Globus pallidus (tissue), 1 donor: ENCODE results near the gene BOD1L2.
A peak's percentile ranks its signal among the peaks of the same experiment; 100 is the strongest.

ENCODE experiments used
- DNase-seq: peaks from one replicate; pipeline ENCODE4 v3.0.0-alpha.2; 2015; ENCODE audit warnings: low spot score

The BOD1L2 gene

DNA sequence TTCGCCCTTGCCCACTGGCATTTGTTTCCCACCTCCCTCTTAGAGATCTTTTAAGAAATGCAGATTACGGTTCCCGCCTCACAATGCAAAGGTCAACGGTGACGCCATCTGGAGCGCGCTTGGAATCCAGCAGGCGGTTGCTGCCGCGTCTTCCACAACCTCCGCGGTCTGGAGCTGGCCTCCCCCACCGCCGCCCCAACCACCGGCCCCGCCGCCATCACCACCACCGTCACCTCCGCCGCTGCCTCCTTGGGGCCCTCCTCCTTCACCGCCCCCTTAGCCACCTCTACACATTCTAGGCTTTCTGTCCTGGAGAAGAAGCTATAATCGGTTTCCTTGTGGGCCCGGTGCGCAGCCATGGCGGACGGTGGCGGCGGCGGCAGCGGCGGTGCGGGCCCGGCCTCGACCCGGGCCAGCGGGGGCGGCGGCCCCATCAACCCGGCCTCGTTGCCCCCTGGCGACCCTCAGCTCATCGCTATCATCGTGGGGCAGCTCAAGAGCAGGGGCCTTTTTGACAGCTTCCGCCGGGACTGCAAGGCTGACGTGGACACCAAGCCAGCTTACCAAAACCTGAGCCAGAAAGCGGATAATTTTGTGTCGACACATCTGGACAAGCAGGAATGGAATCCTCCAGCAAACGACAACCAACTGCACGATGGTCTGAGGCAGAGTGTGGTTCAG, at the start of gene BOD1L2:
Gene BOD1L2, plus strand, starts transcription at position 132 of the 681 bp plus-strand sequence. Its CDS starts 226 bp downstream, at position 358.
- DNase-seq: no peak

DNA sequence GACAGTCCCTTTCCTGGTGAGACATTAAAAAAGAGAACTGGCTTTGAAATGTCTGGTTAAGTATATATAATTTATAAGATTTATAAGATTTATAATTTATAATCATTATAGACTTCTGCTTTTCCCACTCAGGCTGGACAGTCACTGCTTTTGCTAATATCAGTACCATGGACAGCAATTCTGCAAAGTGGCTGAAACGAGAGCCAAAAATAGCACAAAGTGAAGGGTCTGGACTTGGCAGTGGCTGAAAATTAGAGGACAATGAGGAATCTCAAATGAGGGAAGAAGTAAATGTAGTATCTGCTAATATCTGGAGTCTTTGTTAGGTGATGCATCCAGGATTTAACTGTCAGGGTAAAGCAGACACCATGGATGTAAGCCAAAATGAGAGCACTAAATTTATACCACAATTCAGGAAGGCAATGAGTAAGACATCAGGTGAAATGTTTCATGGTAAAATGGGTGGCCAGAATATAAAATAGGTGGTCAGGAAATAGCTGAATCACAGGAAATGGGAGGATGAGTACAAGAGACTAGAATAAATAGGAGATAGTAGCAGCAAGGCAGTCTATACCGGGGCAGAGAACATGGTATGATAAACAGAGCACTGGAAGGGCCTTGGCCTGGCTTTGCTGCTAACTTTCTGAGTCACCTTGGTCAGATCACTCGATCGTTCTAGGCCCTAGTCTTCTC, 39.6 kb upstream of the BOD1L2 start:
- DNase-seq: no peak

DNA sequence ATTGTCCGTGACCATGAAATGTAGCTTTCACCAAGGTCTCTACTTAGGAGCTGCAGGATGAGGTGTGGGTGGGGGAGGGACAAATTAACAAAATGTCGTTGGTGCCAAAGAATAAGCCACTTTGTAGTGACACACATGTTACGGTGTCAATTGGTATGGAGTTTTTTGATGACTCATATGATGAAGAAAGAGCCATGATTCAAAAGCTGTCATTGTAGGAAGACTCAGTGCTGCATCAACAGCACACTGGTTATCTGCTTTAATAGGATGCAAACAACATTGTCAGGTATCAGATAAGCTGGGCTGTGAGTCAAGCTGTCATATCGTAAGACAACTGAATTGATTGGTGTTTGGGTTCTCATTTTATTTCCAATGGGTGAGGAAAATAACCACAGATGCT, 36.6 kb upstream of the BOD1L2 start:
- DNase-seq: no peak

DNA sequence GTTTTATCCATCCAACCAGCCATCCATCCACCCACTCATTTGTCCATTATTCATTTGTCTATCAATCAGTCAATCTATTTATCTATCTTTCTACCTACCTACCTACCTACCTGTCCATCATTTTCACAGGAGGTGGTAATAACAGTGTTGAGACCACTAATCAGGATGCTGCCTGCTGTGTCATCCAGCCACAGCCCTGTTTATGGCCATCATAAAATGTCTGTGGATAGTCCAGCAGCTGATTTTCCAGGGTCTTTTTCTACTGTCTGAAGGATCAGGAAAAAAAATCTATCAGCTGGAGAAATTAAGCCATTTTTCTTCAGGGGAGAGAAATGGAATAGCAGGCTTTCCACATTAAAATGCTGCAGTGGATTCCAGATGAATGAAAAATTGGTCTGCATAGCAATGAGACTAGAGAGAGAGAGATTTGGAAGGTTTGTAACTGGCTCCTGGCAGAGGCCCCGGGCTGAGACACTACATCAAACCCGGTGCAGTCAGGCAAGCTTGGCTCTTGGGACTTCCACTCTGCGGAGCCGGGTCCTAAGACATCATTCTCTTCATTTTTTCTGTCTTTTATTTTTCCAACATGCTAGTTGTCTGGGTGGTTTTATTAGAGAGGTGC, 33.0 kb upstream of the BOD1L2 start:
- peak; percentile 21 for DNase-seq

DNA sequence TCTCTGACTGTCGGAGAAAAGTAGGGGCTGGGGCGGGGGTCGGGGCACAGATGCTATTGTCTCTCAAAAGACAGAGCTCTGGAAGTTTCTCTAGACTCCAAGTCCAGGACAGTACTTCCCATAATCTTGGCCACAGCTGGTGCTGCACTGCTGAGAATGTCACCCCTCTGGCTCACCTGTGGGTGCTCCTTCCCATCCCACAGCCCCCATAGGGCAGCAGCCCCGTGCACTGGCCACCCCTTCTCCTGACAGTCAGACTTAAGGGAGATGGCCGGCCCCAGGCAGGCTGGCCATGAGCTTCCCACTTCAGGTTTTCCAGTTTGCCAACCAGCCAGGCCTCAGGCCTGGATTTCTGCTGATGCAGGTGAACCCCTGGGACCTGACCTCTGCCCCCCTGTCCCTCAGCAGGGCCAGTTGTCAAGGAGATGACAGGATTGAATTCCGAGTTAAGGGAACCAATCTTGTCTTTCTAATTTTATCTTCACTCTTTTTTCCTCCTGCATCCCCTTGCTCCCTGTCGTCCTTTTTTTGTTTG, 30.2 kb upstream of the BOD1L2 start:
- no peak for DNase-seq

DNA sequence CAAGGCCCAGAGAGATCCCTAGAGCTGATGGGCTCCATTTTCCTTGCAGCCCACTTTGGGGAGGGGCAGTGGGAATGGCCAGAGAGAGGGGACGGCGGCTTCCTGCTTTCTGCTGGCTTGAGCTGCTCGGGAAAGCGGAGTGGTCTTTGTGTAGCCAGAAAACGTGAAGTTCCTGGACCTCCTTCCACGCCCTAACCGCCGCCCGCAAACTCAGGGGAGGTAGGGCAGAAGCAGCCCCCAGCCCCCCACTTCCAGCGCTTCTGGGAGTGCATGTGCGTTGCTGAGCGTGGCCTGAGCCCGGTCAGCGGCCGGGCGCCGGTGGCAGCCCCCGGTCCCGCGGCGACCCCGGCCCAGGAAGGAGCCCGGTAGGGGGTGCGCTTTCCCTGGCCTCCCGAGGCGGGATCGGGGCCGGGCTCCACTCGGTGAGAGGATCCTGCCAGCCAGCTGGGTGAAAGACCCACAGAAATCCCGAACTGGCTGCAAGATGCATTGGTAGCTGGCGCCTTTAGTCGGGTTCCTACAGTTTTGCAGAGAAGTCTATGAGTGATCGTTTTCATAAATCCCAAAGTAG, 25.3 kb upstream of the BOD1L2 start:
- DNase-seq: no peak

DNA sequence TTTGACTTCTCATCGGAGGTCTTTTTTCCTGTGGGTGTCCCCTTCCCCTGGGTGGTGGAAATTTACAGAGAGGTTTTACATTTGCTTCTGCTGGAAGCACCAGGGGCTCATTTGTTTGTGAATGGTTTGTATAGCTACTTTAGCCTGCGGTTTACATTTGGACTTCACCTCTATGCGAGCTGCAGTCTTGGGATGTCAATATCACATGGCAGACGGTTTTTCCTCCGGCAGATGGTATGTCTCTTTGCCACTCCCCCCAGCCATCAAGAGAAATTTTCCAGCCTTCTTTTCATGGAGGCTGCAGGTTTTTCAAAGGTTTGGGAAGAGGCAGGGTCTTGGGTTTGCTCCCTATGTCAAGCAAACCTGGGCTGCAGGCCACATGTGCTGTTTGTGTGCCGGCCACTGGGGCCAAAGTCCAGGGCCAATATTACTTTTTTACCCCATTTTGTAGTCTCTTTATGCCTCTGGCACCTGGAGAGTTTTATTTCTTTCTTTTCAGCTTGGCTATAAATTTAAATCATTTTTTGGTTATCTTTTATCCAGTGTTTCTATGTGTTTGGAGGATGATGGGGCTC, 23.9 kb upstream of the BOD1L2 start:
- DNase-seq: no peak

DNA sequence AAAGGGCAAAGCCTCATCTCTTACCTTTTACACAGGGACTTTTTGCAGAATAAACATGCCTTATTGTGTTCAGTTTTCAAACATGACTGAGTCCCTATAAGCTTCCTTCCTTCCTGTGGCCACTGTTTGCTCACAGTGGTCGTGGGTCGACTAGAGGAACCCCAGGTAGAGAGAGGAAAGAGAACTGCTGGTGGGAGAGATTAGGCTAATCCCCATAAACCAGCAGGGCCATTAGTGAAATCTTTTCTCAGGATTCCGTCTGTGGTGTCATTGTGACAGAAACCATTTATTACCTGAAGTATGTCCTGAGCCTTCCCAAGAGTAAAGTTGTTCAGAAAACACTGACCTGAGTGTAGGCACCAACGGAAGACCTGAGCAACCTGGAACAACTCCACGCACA, 21.3 kb upstream of the BOD1L2 start:
- DNase-seq: no peak

DNA sequence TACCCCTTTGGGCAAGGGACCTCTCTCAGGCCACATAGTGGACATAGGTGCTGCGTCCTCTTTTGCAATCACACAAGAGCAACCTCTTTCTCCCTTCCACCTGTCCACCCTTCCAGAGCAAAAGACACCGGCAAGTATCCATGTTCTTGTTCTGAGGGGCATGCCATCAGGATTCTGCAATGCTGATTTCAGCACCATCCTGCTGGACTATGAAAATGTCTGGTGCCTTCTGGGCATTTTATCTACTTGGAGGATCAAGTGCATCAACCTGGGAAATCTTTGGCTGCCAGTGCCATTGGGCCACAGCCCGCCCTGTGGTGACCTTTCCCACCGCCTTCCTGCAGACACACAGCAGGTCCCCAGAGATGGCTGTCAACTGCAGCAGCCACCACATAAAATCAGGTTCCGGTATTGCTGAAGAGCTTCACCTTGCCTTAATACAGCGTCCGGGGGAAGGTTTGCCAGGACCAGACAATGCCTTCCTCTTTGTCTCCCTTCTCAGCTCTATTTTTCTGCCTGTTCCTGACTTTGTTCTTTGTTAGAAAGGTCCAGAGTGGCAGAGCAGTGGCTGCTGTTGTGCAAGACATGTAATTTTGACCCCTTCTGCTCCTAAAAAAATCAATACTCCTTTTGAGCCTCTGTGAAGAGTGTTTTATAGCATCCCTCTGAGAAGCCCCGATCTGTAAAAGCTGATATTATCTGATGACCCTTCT, 18.5 kb upstream of the BOD1L2 start:
- DNase-seq: no peak

DNA sequence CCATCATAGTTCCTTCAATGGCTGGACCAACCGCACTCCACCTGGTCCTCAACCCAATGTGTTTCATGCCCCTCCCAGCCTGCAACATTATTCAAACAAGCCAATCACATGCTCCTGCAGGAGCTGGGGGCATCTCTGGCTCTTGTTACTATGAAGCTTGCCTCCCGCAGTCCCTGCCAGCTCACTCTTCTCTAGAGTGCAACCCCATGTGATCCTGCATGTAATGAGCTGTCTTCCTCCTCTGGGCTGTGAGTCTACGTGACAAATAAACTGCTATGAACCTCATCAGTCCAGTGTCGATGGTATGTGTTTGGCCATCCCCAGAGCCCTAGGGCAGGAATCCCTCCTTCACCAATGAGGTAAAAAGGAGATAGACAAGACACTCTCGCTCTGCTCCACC, 15.8 kb upstream of the BOD1L2 start:
- no peak for DNase-seq

DNA sequence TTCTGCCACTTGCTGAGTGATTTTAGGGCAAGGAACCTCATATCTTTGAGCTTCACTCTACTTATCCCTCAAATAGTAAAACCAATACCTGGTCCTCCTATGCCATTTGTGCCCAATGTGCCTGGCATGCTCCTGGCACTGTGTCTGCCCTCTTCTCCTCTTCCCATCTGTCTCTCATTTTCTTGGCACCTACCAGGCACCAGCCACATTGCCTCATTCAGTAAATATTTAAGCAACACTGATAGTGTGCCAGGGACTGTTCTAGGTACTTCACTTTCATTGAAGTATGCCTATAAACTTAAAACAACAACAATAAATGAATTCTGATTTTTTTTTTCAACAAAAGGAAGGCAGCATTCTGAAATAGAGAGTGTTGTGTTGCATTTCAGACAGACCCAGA, 15.1 kb upstream of the BOD1L2 start:
- no peak for DNase-seq

DNA sequence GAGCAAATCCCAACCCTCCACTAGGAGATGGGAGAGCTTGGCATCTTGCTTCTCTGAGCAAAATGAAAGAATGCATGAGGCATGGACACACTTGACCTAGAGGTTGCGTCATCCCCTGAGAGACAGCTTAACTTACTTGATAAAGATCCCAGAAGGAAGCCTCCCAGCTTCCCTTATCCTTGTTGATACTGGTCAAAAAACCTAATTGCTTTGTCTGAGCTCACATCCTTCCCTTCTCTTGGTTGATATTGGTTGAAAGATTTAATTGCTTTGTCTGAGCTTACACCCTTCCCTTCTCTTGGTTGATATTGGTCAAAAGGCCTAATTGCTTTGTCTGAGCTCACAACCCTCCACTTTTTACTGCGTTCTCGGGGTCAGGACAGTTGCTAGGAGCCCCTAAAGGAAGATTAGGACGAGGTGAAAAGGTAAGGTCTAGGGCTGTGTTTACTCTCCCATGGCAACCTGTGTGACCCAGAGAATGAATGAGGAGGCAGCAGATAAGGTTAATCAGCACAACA, 12.2 kb upstream of the BOD1L2 start:
- DNase-seq: no peak

DNA sequence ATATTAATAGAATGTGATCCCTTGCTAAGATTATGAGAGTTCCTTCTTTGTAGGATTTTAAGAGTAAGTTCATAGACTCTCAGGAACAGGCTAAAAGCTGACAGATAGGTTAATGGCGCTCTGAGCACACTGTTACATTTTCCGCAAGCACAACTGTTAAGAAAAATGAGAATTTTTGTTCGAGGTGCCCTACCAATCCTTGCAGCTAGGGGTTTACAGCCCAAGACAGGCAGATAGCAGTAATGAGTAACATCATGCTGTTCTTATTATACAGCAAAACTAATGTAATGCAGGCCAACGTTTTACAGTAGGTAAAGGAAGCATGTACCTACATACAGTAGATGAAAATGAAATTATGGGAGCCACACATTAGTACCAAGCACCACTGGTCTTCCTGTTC, 11.2 kb upstream of the BOD1L2 start:
- DNase-seq: no peak

DNA sequence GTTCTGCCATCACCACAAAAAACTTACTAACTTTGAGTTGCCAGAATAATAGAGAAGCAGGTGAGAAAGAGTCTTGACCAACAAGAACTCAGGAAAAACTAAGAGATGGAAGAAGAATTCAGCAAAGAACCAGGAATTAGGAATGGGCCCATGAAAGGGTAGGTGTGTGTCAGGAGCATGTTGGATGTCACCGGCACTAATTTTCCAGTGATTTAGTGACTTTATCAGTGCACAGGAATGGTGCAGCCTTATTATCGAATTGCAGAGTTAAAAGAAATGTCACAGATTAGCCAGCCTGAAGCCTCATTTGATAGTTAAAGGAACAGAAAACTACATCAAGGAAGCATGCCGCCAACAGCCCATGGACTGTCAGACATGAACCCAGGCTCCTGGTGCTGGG, 9.0 kb upstream of the BOD1L2 start:
- DNase-seq: no peak

DNA sequence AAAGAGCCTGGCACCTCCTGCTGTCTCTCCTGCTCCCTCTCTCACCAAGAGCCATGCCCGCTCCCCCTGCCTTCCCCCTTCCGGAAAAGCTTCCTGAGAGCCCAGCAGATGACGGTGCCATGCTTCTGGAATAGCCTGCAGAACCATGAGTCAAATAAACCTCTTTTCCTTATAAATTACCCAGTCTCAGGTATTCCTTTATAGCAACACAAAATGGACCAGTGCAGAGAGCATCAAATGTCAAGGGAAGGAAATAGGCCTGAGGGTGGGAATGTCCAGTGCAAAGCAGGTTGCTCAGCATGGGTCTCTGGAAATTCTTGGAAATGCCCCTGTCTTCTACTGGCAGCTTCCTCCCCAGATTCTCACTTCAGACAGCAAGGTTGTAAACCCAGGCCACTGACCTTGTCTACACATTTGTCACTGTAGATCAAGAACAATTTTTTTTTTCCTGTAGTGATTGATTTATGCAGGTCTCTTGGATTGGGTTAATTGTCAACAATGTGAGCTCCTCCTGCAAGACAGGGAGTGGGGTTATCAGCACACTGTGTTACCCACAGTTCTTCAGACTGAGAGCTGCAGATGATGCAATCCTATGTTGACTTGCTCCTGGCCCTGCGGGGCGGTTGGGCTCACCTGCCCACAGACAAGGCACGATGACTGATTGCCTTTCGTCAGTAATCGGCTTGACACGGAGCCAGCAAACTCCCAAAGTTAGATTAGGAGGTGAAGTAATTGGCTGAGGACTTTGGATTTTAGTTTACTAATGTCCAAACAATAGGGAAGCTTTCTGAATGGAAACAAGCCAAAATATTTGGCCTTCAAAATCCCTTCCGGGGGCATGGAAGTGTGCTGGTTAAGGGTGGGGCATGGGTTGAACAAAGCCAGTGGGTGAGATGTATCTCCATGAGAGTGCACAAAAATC, 5.4 kb upstream of the BOD1L2 start:
- no peak for DNase-seq

DNA sequence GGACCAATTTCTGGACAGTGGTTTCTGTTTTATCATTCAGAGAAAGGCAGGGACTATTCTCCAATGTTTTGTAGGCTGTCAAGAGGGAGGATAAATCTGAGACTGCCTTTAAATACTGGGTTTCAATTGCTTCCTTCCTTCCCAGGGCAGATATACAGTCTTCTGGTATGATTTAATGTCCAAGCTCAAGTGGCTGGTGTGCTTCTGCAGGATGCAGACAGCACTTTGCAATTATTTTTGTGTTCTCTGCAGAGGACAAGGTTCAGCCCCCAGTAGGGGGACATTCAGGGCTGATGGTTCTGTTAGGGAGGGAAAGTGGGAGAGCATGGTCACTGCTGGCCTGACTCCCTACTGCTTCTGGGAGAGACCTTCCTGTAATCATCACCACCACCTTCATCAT, 4.6 kb upstream of the BOD1L2 start:
- DNase-seq: no peak

DNA sequence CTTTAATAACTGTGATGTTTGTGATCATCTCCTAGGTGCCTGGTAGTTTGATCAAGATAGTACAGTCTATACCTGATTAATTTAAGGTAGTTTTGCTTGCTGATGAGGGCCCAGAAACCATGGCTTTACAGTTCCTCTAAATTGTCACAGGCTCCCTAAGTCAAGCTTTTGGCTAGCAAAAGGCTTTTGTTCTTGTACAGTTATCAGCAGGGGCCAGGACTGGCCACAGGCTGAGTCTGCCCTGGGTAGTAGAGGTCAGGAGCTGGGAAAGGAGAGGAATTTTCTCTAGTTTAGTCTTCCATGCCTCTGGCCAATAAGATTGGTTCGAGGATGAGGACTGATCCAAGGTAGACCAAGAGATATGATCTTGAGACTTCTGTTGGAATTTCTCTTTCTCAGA, 3.6 kb upstream of the BOD1L2 start:
- no peak for DNase-seq

DNA sequence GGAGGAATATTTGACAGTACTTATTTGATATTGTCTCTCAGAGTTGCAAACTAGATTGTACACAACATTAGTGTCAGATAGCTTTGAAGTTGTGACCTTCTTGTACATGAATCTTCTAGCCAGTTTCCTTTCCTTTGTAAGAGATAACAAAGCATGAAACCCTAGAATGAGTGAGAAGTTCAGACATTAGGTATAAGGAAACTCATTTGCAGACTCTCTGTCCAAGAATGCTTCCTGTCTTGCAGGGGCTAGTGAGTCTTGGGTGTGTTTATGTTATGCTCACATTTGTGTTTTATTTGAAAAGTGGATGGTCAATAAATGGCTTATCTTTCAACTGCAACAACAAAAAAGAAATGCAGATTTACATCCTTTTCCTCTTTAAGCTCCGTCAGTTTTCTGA, 1.4 kb downstream of the BOD1L2 start:
- DNase-seq: no peak

DNA sequence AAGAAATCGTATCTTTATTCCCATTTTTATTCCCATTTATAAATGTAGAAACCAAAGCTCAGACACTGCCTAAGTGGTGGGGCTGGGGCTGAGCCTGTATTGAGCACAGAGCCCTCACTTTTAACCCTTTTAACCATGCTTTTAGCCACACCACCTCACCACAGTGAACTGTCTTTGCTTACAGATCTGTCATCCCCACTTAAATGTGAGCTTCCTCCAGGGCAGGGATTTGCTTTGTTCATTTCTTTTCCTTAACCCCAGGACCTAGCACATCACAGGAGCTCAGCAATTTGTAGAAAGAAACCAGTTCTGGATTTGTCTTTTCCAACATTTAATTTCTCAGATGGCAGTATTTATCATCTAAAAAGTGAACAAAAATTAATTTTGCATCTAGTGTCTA, 2.2 kb downstream of the BOD1L2 start:
- no peak for DNase-seq

DNA sequence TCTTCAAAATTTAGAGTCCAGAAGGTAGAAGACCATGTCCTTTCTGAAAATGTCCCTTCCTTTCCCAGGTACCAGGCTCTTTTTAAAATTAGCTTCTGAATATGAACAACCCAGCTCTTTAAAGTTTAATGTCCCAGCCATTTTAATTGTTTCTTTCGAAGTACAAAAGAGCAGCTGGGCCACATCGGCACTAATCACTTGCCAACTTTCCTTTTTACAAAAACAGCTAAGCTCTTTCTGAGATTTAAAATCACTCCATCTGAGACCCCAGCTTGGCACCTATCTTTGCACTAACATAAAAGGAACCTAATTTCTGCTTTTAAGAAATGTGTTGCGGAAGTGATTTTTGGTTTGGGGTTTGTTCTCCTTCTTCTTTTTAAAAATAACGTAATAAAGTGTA, 2.6 kb downstream of the BOD1L2 start:
- DNase-seq: no peak

DNA sequence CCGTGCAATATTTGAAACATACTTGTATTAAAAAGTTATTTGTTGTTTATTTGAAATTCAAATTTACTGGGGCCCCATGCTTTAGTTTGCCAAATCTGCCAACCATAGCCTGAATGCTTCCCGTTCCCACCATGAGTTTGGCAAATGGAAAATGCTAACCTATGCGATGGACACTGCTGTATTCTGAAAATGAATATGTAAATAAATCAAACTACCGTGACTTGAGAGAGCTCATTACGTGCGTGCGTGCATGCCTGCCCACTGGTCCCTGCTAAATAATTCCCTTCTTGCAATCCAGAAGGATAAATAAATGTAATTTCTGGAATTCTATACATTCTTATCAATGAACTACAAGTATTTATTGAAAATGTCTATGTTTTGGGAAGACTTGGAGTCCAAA, 3.2 kb downstream of the BOD1L2 start:
- DNase-seq: no peak
